LHCN-M2 (cell line): ENCODE data around the gene CACNA1B. TPM values are rescaled to one million over a fixed set of nuclear protein-coding genes. Genes with fewer than 3 reads are reported as not detected.
"Not testable (repeated sequence)": the region's sequence is repeated elsewhere in the genome, so short reads cannot be mapped to it uniquely, and the experiment has no call there.

Experiments
- DNase-seq: peaks from one replicate; pipeline ENCODE4 v3.0.0-alpha.2; 2012; ENCODE audit warnings: low read depth
- total RNA-seq: library from RNA; depleted of rRNA; stranded (reverse); fragments of >200 nt; gene quantifications from 2 replicates; pipeline ENCODE4 v1.2.3, GENCODE V29; 2014

CACNA1B gene
- total RNA-seq, 1 experiment from 2014 or later = not detected

DNA sequence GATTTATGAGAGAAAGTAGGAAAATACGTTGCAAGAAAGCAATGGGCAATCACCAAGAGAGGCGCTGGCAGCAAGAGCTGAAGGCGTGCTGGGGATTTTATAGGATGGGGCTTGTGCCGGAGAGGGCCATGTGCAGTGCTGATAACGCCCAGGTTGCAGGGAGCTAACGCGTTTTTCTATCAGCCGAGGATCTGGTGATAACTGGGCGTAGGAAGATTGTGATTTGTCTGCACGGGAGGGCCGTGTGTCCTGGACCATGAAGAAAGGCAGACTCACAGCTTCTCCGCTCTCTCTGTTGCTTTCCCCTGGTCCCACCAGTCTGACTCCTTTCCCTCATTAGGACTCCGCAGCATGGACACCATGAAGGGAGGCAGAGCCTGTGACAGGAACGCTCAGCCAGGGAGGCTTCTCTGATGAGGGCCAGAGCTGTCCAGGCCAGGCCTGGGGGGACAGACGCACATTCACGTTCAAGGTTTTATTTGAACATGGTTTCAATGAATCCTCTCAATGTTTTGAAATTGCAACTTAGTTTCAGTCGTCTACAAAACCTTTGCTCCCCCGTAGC is 11.9 kb upstream of the CACNA1B start:
- DNase-seq = no peak

DNA sequence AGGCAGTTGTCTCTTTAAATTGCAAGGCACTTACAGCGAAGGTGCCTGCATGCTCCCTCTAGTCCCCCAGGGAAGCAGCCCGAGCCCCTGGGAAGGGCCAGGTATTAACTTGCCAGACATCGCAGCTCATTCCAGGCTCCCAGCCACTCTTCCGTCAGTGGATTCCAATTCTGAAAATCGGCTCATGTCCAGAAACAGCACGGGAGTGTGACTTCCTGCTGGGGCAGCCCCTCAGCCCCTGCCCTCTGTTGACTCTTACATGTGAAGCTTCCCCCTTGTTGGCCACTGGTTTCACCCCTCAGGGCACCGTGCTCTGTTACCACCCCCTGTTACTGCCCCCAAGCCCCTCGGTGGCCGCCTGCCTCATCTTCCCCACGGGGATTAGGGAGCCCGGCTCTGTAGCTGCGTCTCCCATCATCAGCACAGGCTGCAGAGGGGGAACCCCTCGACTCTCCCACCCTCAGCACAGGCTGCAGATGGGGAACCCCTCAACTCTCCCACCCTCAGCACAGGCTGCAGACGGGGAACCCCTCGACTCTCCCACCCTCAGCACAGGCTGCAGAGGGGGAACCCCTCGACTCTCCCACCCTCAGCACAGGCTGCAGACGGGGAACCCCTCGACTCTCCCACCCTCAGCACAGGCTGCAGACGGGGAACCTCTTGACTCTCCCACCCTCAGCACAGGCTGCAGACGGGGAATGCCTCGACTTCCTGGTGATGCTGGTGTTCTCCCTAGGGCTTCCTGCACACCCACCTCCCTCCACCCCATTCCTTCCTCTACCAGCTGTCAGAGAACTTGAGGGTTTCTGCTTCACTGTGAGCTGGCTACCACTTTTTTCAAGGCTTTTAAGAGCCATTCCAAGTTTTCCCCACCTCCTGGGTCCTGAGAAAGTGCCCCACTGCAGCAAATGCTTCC is 11.1 kb upstream of the CACNA1B start:
- no peak for DNase-seq

GRCh38 chr9:137870432-137870831 is 7.2 kb upstream of the CACNA1B start:
- no peak for DNase-seq

GRCh38 chr9:137872296-137872695 is 5.3 kb upstream of the CACNA1B start:
- no peak for DNase-seq

DNA sequence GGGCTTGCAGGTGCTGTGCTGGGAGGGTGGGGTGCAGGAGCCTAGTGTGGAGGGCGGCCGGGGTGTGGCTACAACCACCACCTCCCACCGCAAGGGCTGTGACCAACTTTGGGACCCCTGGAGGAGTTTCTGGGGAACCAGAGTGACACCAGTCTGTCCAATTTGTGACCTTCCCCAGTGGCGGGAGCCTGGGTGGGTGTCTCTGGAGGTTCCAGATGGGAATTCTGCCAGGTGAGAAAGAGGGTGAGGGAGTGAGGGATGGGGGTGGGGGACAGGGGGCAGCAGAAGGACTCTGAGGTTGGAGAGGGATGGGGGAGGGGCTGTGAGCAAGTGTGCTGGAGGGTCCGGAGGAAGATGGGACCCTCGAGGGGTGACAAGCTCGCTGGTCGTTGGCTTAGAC is 4.2 kb upstream of the CACNA1B start:
- DNase-seq = no peak

- no peak for DNase-seq
These were observed 3.7 kb upstream of the CACNA1B start for GRCh38 chr9:137873858-137874362.

DNA sequence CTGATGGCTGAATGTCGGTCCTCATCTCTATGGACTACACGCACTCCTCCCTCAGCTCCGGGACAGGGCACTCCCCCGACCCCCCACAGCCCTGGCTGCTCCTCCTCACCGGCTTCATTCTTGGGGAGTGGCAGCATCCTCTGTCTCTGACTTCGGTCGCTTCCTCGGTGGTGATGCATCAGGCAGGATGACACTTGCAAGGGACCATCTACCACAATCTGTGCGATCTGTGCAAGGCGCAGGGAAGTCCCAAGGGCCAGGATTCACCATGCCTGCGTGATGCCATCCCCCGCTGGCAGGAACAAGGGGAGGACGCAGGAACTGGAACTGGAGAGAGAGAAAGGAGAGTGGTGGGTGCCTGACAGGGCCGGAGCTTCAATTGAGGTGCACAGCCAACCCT is 2.2 kb upstream of the CACNA1B start:
- DNase-seq = no peak

DNA sequence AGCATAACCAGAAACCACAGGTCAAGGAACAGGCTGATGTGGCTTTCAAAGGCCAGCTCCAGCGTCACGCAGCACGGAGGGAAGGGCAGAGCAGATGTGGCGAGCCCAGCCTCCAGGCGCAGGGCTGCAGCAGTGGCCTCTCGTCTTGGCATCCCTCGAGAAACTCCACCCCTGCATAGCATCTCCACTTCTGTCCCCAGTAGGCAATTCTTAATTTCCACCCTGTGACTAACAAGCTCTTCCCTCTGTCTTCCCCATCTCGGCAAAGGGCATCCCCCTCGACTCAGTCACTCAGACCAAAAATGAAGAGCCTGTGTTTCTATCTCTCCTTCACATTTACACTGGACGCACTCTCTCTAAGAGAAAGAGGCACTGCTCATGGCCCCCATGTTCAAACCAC is 1.7 kb upstream of the CACNA1B start:
- DNase-seq = no peak

DNA sequence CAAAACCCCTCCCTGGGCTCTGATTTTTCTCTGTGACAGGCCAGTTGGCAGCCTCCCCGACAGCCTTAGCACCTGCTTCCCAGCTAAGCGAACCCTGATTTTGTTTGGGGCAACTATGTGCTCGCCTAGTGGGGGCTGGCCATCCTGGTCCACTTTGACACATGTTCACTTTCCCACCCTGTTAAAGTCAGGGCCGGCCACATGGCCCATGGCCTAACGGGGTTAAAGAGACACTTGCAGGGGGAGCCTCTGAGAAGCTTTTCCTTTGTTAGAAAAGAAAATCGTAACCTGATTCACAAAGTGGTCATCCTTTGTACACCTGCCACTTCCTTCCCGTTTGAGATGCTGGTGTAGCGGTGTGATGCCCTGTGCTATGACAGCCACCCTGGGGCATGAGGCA is 1.3 kb upstream of the CACNA1B start:
- no peak for DNase-seq

DNA sequence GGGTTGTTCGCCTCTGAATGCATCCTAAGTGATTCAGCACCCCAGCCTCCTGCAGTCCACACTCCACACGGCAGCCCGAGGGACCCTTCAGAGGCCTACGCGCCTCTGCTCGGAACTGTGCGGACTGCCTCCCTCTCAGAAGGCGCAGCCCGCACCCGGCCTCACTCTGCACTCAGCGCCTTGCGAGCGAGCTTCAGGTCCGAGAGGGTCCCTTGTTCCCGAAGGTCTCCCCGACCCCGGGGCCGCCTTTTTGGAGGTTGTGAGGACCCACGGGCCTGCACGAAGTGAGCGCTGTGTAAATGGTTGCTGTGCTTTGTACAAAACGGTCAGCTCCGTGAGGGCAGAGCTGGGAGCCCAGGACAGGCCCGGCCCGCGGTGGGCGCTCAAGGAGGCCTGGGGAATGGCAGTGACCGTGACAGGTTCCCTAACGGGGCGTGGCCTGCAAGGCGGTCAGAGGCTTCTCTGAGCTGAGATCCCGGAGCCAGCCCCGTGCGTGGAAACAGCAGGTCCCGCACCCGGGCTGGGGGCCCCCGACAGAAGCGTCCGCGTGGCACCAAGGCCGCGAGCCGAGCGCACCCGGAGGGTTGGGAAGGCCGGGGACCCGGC is 698 bp upstream of the CACNA1B start:
- DNase-seq = no peak

DNA sequence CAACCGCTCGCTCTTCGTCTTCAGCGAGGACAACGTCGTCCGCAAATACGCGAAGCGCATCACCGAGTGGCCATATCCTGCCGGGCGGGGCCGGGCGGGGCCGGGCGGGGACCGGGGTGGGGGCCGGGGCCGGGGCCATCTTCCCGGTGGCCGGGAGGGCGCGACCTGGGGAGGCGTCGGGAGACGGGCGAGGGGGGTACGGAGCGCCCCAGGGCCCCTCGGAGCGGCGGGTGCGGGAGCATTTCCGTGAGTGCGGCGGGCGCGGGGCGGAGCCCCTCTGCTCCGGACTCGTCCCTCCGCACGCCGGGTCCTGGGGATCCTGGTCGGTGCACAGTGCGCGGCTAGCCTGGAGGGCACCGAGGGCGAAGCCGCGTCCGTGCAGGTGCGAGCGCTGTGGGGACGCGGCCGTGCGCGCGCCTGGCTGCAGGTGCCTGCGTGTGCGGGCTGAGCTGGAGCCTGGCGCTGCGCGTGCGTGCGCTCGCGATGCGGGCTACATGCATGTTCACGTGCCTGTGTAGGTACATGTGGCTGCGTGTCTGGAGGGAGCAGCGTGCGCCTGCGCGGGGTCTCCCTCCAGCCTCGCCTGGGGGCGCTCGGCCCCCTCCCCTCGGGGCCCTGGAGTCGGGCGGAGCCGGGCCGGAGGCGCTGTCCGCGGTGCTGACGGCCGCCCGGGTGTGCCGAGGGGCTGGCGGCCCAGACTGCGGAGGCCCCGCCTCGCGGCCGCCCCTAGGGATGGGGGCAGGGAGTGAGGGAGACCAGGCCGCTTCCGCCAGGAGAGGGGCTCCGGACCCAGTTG is 762 bp downstream of the CACNA1B start:
- no peak for DNase-seq

DNA sequence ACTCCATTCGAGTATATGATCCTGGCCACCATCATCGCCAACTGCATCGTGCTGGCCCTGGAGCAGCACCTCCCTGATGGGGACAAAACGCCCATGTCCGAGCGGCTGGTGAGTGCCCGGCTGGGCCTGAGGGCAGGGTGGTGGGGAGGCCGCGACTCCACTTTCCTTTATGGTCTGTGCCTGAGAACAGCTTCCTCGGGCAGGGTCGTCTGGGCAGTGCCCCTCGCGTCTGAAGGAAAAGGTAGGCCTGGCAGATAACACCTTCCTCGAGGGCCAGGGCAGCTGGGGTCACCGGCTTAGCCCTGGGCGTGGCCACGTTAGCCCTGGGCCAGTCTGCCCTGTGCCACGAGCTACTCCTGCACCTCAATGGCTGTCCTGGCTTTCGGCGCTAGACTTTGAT is 1.5 kb downstream of the CACNA1B start:
- no peak for DNase-seq

- no peak for DNase-seq
These were observed 2.1 kb downstream of the CACNA1B start for GRCh38 chr9:137879566-137880150.

GRCh38 chr9:137880160-137880975 is 2.8 kb downstream of the CACNA1B start:
- DNase-seq = no peak

DNA sequence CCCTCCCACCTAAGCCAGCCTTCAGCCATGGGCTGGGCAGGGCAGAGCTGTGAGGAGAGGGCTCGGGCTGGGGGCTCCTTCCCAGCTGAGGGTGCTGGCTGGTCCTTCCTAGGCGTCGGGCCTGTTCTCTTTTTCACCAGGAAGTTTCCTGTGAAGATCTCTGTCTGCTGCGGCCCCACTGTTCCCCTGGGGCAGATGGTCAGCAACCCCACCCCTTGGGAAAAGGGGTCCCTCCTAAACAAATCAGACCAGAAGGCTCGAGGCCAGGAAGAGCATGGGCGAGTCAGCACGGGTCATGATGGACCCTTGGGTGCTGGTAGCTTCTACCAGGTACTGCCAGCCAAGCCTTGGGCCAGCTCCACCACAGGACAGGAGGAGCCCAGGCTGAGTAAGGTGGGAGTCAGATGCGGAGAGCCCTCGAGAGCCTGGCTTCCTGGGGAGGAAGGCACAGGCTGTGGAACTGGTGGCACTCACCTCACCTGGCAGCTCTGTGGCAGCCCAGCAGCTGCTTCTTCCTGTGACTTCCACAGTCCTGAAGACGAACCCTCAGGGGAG is 3.5 kb downstream of the CACNA1B start:
- DNase-seq = no peak

DNA sequence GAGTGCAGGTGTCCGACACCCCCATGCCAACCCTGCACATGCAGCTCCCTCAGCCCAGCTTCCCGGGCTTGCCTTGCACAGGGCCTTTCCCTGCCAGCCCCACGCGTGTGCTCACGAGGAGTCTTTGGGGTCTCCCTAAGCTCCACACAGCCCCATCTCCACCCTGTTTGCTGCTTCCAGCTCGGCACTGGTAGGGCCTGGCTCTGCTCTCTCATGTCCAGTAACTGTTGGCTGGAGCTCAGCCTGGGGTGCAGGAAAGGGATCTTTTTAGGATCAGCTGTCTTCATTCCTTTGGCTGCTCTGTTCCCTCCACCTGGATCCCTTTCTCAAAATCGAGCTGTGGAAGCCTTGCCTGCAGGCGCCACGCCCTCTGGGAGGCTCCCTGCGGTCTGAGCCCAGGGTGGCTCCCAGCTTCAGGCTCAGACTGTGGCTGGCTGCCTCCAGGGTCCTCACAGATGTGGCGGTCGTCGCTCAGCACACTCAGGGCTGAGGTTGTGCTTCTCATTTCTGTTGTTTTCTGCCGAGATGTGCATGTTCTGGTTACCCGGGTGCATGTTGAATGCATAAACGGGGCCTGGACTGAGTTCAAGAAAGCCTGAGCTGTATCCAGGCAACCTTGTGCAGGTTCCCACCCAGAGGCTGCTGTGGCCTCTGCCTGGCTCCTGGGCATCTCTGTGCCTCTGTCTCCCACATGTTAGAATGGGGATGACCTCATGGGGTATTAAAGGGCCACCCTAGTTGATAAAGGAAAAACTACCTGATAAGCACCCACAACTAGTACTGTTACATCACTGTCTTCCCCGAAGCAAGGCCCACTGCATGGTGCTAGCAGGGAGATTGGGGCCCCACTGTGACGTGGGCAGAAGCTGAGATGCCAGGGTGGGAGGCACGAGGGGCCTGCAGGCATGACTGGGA is 4.3 kb downstream of the CACNA1B start:
- DNase-seq = no peak

DNA sequence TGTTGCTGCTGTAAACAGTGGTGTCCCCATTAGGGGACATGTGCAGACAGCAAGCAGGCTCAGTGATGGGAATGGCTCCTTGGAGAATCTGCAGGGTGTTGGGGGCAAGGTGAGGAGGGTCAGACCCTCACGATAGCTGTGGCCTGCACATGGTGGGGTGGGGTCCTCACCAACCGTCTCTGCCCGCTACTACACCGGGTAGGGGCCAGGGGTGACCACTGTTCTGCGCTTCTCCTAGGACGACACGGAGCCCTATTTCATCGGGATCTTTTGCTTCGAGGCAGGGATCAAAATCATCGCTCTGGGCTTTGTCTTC is 4.9 kb downstream of the CACNA1B start:
- no peak for DNase-seq

DNA sequence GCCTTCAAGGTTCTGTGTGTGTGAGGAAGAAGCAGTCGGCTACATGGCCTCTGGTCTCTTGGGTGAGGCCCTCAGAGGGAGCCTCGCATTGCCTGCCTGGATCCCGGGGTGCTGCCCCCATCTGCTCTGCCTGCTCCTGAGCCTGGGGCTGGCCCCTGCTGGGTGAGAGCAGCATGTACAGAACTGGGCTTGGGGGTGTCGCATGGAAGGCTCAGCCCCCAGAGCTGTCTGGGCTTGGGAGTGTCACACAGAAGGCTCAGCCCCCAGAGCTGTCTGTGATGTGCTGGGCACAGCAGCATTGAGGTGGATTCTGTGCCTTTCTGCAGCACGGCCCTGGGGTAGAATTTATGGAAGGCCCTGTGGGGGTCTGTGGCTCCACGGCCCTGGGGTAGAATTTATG is 6.4 kb downstream of the CACNA1B start:
- DNase-seq = not testable (repeated sequence)

DNA sequence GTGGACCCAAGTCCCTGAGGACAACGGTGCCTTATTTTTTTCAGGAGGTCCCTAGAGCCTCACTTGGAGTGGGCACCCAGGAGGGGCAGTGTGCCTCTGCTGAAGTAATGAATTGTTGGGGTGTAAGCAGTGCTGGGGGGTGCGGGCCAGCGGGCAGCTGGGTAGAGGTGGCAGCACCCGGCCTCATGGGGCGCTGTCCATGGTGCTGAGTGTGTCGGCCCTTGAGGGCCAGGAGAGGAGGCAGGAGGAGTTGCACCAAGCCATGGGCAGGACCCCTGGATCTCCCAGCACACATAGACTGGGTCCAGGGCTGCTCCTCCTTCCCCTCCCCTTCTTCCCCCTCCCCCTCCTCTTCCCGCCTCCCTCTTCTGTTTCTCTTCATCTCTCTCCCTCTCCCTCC is 7.0 kb downstream of the CACNA1B start:
- not testable (repeated sequence) for DNase-seq
